OCI-LY3 (cell line): Measurements from ENCODE around the gene SLC26A4.

Source experiments
- EZH2phosphoT487 ChIP-seq: fragments of 200-600 bp; shearing (Covaris generic); IDR thresholded peaks from 2 replicates; pipeline ENCODE4 v1.6.1; 2018; ENCODE audit warnings: antibody characterized with exemption, mixed run types, low read depth
- TF ChIP-seq, protein P1 (sequence below): fragments of 200-600, 300-600 bp; sonication (generic); IDR thresholded peaks from 2 replicates; pipeline ENCODE4 v1.5.1; 2014; ENCODE audit warnings: antibody characterized with exemption, low read length, low read depth

DNA sequence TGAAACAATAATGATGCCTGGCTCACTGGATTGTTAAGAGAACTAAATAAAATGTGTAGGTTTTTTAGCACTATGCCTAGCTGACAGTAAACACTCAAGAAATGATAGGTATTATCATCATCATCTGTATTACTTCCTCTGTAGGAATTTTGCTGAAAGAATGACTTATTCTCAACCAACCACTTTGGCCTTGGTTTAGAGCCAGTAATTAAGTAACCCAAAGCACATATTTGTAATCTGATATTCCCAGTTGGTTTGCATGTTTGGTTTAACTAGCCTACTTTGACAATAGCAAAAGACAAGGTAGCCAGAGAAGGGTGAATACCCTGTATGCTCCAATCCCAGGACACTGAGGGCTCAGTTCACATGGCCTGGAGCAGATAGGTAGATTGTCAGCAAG lies 46.2 kb upstream of the SLC26A4 start:
- TF ChIP-seq, protein P1, sequence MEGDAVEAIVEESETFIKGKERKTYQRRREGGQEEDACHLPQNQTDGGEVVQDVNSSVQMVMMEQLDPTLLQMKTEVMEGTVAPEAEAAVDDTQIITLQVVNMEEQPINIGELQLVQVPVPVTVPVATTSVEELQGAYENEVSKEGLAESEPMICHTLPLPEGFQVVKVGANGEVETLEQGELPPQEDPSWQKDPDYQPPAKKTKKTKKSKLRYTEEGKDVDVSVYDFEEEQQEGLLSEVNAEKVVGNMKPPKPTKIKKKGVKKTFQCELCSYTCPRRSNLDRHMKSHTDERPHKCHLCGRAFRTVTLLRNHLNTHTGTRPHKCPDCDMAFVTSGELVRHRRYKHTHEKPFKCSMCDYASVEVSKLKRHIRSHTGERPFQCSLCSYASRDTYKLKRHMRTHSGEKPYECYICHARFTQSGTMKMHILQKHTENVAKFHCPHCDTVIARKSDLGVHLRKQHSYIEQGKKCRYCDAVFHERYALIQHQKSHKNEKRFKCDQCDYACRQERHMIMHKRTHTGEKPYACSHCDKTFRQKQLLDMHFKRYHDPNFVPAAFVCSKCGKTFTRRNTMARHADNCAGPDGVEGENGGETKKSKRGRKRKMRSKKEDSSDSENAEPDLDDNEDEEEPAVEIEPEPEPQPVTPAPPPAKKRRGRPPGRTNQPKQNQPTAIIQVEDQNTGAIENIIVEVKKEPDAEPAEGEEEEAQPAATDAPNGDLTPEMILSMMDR, result no peak
- TF ChIP-seq EZH2phosphoT487, result no peak
